Melanocyte of skin (primary cell): Measurements from ENCODE around the gene IMMP2L. TPM values are rescaled to one million over a fixed set of nuclear protein-coding genes. Genes with fewer than 3 reads are reported as not detected.

Experiments
- small RNA-seq, 2 donors: library from RNA; depleted of rRNA; stranded (forward); fragments of <200 nt; gene quantifications; one replicate each; pipeline ENCODE3, GENCODE V24; 2012
- total RNA-seq, 2 donors: library from RNA; depleted of rRNA; stranded (reverse); fragments of >200 nt; gene quantifications; 2 replicates each; pipeline ENCODE4 v1.2.3, GENCODE V29; 2012

Gene IMMP2L
- total RNA-seq: 10 to 100 TPM in 1 of 2 donors, 1 to 10 TPM in 1; 9.3 to 11.0 TPM

GRCh38 chr7:111561904-111562732, at the start of gene IMMP2L:
Gene IMMP2L (minus strand): TSS chr7:111562492.

DNA sequence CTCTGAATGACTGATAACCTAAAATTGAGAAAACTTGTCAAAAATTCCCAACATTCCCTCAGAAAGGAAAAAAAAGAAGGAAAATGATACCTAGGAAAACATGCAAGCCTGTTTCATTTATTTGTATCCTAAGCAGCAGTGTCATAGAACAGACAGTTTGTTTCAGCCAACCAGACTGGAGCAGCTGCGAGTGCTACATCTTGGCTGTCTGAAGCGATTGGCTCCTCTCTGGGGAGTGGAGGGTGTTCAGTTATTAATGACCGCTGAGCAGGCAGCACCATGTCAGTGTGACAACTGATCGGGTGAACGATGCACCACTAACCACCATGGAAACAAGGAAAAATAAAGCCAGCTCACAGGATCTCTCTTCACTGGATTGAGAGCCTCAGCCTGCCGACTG, 471.4 kb downstream of the IMMP2L start, which contains the start of gene LRRN3:
TSS of gene LRRN3 (plus strand) at position 282 of the 400 bp plus-strand sequence. CDS start 31,646 bp downstream, outside the sequence.

Small RNA genes lying within 50 kb of the gene (small RNA-seq; reads per million reads assigned to genes)
- 0 reads per million in 2 donors for gene AC003989.2
